ENCODE measurements around the gene ZBTB2. TPM values are rescaled to one million over a fixed set of nuclear protein-coding genes. Genes with fewer than 3 reads are reported as not detected.

The ZBTB2 gene
- total and polyA plus RNA-seq, 10 of the 15 experiments (the other 5 are each of a cell fraction or from before 2014, with no cell fraction given), result 4.2 to 21.9 (median 15.0) TPM

DNA sequence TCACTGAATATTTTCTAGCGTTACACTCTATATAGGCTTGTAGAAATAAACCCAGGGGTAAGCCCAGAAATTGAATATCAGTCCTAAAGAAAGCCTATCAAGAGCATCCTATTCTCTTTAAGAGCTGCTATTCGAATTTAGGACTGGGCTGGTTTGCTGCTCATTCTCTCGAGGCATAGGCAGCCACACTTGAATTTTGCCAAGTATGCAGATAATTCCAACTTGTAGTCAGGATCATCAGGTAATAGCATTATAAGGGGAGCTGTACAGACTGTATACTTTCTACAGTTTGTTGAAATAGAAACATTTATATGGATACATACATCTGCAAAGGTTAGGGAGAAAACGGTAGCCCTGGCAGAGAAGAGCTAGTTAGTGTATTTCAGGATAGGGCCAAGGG, 2.1 kb upstream of the ZBTB2 start (continued):
- TF ChIP-seq, protein P1, sequence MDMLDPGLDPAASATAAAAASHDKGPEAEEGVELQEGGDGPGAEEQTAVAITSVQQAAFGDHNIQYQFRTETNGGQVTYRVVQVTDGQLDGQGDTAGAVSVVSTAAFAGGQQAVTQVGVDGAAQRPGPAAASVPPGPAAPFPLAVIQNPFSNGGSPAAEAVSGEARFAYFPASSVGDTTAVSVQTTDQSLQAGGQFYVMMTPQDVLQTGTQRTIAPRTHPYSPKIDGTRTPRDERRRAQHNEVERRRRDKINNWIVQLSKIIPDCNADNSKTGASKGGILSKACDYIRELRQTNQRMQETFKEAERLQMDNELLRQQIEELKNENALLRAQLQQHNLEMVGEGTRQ (IDR thresholded peaks at IDR 0.05; ENCODE audit: borderline replicate concordance, low read depth, low read length), result no peak

DNA sequence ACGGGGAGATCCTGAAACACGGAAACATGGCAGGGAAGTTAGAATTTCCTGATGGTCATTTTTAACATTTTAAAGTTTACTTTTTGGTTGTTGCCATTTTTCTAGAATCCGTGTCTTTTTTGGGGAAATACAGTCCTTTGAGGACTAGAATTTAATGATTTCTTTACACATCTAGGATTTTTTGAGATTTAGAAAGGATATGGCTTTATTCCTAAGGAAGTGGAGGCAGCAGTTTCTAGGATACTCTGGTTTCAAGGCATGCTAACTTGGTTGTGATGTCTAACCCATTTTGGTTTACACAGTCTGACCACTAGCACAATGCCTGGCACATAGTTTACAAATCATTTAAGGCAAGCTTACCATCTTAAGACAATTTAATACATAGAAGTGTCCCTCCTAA, 1.1 kb upstream of the ZBTB2 start:
- BruUV-seq (replicated peaks), result no TSS peak
- POLR2A ChIA-PET, result interaction anchor here (0.8 kb wide), 1 partner anchor 17 kb away, joined by 3 read pairs; no protein-coding TSS in a partner anchor
- TF ChIP-seq RELA (IDR thresholded peaks at IDR 0.05; ENCODE audit: borderline replicate concordance, partially characterized antibody) (no peak), SP1 (IDR thresholded peaks at IDR 0.05; ENCODE audit: low read depth, low read length) (no peak), IKZF2 (IDR thresholded peaks at IDR 0.05) (no peak), SIX5 (IDR thresholded peaks at IDR 0.05; ENCODE audit: low read depth, low read length, severe bottlenecking) (no peak), NRF1 (conservative IDR thresholded peaks at IDR 0.05; ENCODE audit: low read depth, low read length) (no peak), ASH2L (IDR thresholded peaks at IDR 0.05; ENCODE audit: borderline replicate concordance, low read depth) (no peak), NFYA (IDR thresholded peaks at IDR 0.05; ENCODE audit: borderline replicate concordance, low read depth, low read length) (no peak), NFIC (IDR thresholded peaks at IDR 0.05; ENCODE audit: low read depth, low read length) (no peak), ZNF24 (IDR thresholded peaks at IDR 0.05) (no peak), PAX5 (IDR thresholded peaks at IDR 0.05; ENCODE audit: borderline replicate concordance, low read depth, low read length) (no peak), SUPT20H (IDR thresholded peaks at IDR 0.05; ENCODE audit: borderline replicate concordance, control insufficient read depth, low read depth, low read length) (no peak)
- TF ChIP-seq, protein P2, sequence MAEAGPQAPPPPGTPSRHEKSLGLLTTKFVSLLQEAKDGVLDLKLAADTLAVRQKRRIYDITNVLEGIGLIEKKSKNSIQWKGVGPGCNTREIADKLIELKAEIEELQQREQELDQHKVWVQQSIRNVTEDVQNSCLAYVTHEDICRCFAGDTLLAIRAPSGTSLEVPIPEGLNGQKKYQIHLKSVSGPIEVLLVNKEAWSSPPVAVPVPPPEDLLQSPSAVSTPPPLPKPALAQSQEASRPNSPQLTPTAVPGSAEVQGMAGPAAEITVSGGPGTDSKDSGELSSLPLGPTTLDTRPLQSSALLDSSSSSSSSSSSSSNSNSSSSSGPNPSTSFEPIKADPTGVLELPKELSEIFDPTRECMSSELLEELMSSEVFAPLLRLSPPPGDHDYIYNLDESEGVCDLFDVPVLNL (IDR thresholded peaks at IDR 0.05; ENCODE audit: low read depth, low read length), result no peak
- TF ChIP-seq, protein P3, sequence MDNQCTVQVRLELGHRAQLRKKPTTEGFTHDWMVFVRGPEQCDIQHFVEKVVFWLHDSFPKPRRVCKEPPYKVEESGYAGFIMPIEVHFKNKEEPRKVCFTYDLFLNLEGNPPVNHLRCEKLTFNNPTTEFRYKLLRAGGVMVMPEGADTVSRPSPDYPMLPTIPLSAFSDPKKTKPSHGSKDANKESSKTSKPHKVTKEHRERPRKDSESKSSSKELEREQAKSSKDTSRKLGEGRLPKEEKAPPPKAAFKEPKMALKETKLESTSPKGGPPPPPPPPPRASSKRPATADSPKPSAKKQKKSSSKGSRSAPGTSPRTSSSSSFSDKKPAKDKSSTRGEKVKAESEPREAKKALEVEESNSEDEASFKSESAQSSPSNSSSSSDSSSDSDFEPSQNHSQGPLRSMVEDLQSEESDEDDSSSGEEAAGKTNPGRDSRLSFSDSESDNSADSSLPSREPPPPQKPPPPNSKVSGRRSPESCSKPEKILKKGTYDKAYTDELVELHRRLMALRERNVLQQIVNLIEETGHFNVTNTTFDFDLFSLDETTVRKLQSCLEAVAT (IDR thresholded peaks at IDR 0.05), result no peak
- TF ChIP-seq, protein P1 (IDR thresholded peaks at IDR 0.05; ENCODE audit: borderline replicate concordance, low read depth, low read length), result no peak
- TF ChIP-seq, protein P4, sequence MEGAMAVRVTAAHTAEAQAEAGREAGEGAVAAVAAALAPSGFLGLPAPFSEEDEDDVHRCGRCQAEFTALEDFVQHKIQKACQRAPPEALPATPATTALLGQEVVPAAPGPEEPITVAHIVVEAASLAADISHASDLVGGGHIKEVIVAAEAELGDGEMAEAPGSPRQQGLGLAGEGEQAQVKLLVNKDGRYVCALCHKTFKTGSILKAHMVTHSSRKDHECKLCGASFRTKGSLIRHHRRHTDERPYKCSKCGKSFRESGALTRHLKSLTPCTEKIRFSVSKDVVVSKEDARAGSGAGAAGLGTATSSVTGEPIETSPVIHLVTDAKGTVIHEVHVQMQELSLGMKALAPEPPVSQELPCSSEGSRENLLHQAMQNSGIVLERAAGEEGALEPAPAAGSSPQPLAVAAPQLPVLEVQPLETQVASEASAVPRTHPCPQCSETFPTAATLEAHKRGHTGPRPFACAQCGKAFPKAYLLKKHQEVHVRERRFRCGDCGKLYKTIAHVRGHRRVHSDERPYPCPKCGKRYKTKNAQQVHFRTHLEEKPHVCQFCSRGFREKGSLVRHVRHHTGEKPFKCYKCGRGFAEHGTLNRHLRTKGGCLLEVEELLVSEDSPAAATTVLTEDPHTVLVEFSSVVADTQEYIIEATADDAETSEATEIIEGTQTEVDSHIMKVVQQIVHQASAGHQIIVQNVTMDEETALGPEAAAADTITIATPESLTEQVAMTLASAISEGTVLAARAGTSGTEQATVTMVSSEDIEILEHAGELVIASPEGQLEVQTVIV (IDR thresholded peaks at IDR 0.05; ENCODE audit: borderline replicate concordance, partially characterized antibody), result no peak

More for the DNA sequence above, 1.1 kb upstream of the ZBTB2 start:
- ChIA-PET CTCF (interaction anchor here (0.9 to 5.9 kb wide), 3 partner anchors 10 to 34 kb away, joined by 3 to 63 read pairs (median 5); no protein-coding TSS in a partner anchor), RAD21 (ENCODE audit: unreplicated experiment) (interaction anchor here (1.1 kb wide), 1 partner anchor 60 kb away, joined by 3 read pairs; the partner anchor contains the start of gene RMND1), SMC1A (ENCODE audit: uncharacterized antibody, unreplicated experiment) (interaction anchor here (0.8 to 1.0 kb wide), 2 partner anchors 14 to 500 kb away, joined by 3 to 5 read pairs; no protein-coding TSS in a partner anchor)
- Histone ChIP-seq H3K9me3 (replicated peaks; ENCODE audit: control insufficient read depth, insufficient read depth, low read length) (no peaks in the 10 kb centered on the region), H3K79me2 (ENCODE audit: control insufficient read depth, insufficient read depth, low read length) (peaks cover 86% of the 10 kb centered on the region), H3K4me1 (ENCODE audit: control insufficient read depth, insufficient read depth, low read length) (peaks cover 23% of the 10 kb centered on the region), H3K4me3 (peak overlapping the region; percentile 82), H4K20me1 (ENCODE audit: control insufficient read depth, insufficient read depth) (0 out of 2 replicates have a peak, but pooled peaks cover 6% of the 10 kb centered on the region), H3K27ac (ENCODE audit: control insufficient read depth, insufficient read depth) (peak overlapping the region; percentile 56), H3K36me3 (ENCODE audit: control insufficient read depth in 2 of 2, insufficient read depth in 2 of 2, low read length in 1 of 2) (peaks cover 0 to 4% of the 10 kb centered on the region in 2 experiments; a peak in 1 of 4 replicates), H3K27me3 (replicated peaks in 1 of 2; ENCODE audit: control insufficient read depth in 2 of 2, insufficient read depth in 2 of 2, low read length in 1 of 2) (no peaks in the 10 kb centered on the region), H2AFZ (ENCODE audit: control insufficient read depth, low read depth, low read length) (no peak overlapping the region), H3K9ac (ENCODE audit: control insufficient read depth, insufficient read depth, low read length) (peak overlapping the region; percentile 36), H3K4me2 (ENCODE audit: control insufficient read depth, insufficient read depth) (peak overlapping the region; percentile 93)
- in situ Hi-C loops (cut with MboI) (no loop called here), intact Hi-C loops (cut with micrococcal nuclease; ENCODE audit: unreplicated experiment) (loop anchor here (5.0 kb wide), 2 partner anchors 310 to 1590 kb away; partner anchors contain the start of gene FBXO5)
- FAIRE-seq (no peak), ATAC-seq (no peak), DNase-seq (ENCODE audit: low read depth, low spot score) (no peak)
- 0% methylated on average over 3 of the region's 3 CpGs for WGBS (ENCODE audit: insufficient coverage, insufficient replicate concordance, low lambda C conversion rate, missing lambda C conversion rate)
